HEK293 (cell line): ENCODE results near the gene HLA-A.

ENCODE experiments used
- CTCF ChIA-PET: fragments of 350-600 bp; formaldehyde crosslinking; extraction: SDS; loops from one replicate; lab custom pipeline; 2021; ENCODE audit warnings: antibody characterized with exemption; lab: Yijun Ruan, JAX
- POLR2A ChIA-PET: fragments of 300-600 bp; formaldehyde crosslinking; extraction: SDS; loops from one replicate; lab custom pipeline; 2020; ENCODE audit warnings: antibody characterized with exemption, inconsistent platforms; lab: Yijun Ruan, JAX
- H3K27ac ChIP-seq: fragments of 200-500 bp; sonication (Bioruptor generic); 2 replicates; pipeline ENCODE4 v1.5.1; 2014; ENCODE audit warnings: low read depth, low read length, control low read depth, inconsistent platforms; ENCODE audit errors: extremely low read depth
- H3K36me3 ChIP-seq, 2 experiments: fragments of 200-500 bp in 1 of 2; sonication (Bioruptor generic) in 1 of 2; 1 replicate in 1 of 2; 2 replicates in 1 of 2; pipeline ENCODE4 v1.5.1; 2014 to 2017; ENCODE audit warnings: inconsistent platforms in 2 of 2, low read length in 2 of 2; ENCODE audit not compliant: control insufficient read depth in 2 of 2, insufficient read depth in 1 of 2
- H3K4me1 ChIP-seq: fragments of 200-500 bp; sonication (Bioruptor generic); 2 replicates; pipeline ENCODE4 v1.5.1; 2014; ENCODE audit warnings: mild to moderate bottlenecking, low read length, inconsistent platforms; ENCODE audit not compliant: control insufficient read depth, insufficient read depth
- H3K4me3 ChIP-seq: 2 replicates; pipeline ENCODE4 v1.5.1; 2011; ENCODE audit warnings: low read depth, mild to moderate bottlenecking, control low read depth, low read length, moderate library complexity
- H3K9me3 ChIP-seq: fragments of 200-500 bp; sonication (Bioruptor generic); 2 replicates; pipeline ENCODE4 v1.5.1; 2014; ENCODE audit warnings: low read depth, low read length, inconsistent platforms; ENCODE audit not compliant: control insufficient read depth, insufficient read depth
- IKZF3 ChIP-seq: fragments of 450-650 bp; IDR thresholded peaks from 2 replicates; pipeline ENCODE4 v1.5.0; 2018; ENCODE audit warnings: missing biosample characterization, mild to moderate bottlenecking, missing genetic modification characterization, moderate library complexity
- SP3 ChIP-seq: fragments of 450-650 bp; formaldehyde crosslinking; IDR thresholded peaks from 2 replicates; pipeline ENCODE4 v1.5.1; 2016; ENCODE audit warnings: missing biosample characterization, missing genetic modification characterization
- ZBTB20 ChIP-seq: fragments of 450-650 bp; formaldehyde crosslinking; IDR thresholded peaks from 2 replicates; pipeline ENCODE4 v1.5.1; 2016; ENCODE audit warnings: missing biosample characterization, missing genetic modification characterization
- ZEB2 ChIP-seq: fragments of 450-650 bp; formaldehyde crosslinking; IDR thresholded peaks from 2 replicates; pipeline ENCODE4 v1.5.1; 2016; ENCODE audit warnings: missing biosample characterization, missing genetic modification characterization
- ZFP41 ChIP-seq: fragments of 450-650 bp; formaldehyde crosslinking; IDR thresholded peaks from 2 replicates; pipeline ENCODE4 v1.5.1; 2016; ENCODE audit warnings: missing biosample characterization, missing genetic modification characterization, borderline replicate concordance
- ZNF184 ChIP-seq: fragments of 450-650 bp; IDR thresholded peaks from 2 replicates; pipeline ENCODE4 v1.5.1; 2018; ENCODE audit warnings: missing biosample characterization, mild to moderate bottlenecking, missing genetic modification characterization
- ZNF292 ChIP-seq: fragments of 450-650 bp; formaldehyde crosslinking; IDR thresholded peaks from 2 replicates; pipeline ENCODE4 v1.5.1; 2016; ENCODE audit warnings: low read depth, missing biosample characterization, missing genetic modification characterization, borderline replicate concordance
- ZNF416 ChIP-seq: fragments of 450-650 bp; formaldehyde crosslinking; IDR thresholded peaks from 2 replicates; pipeline ENCODE4 v1.5.1; 2016; ENCODE audit warnings: missing biosample characterization, missing genetic modification characterization
- ZNF433 ChIP-seq: fragments of 450-650 bp; formaldehyde crosslinking; IDR thresholded peaks from 2 replicates; pipeline ENCODE4 v1.5.1; 2016; ENCODE audit warnings: missing biosample characterization, missing genetic modification characterization, low read depth
- ZNF501 ChIP-seq: fragments of 450-650 bp; formaldehyde crosslinking; IDR thresholded peaks from 2 replicates; pipeline ENCODE4 v1.5.1; 2016; ENCODE audit warnings: missing biosample characterization, missing genetic modification characterization
- ZNF549 ChIP-seq: fragments of 450-650 bp; IDR thresholded peaks from 2 replicates; pipeline ENCODE4 v1.5.1; 2018; ENCODE audit warnings: missing biosample characterization, missing genetic modification characterization, mild to moderate bottlenecking, inconsistent platforms, moderate library complexity
- ZNF561 ChIP-seq: fragments of 450-650 bp; IDR thresholded peaks from 2 replicates; pipeline ENCODE4 v1.5.1; 2018; ENCODE audit warnings: missing biosample characterization, missing genetic modification characterization, borderline replicate concordance
- ZNF626 ChIP-seq: fragments of 450-650 bp; sonication (Bioruptor Pico); formaldehyde crosslinking; IDR thresholded peaks from 2 replicates; pipeline ENCODE4 v1.5.1; 2018; ENCODE audit warnings: missing biosample characterization, missing genetic modification characterization, inconsistent platforms
- ZNF677 ChIP-seq: fragments of 450-650 bp; IDR thresholded peaks from 2 replicates; pipeline ENCODE4 v1.5.0; 2018; ENCODE audit warnings: missing biosample characterization, mild to moderate bottlenecking, missing genetic modification characterization, moderate library complexity
- ZNF777 ChIP-seq: fragments of 450-650 bp; formaldehyde crosslinking; IDR thresholded peaks from 2 replicates; pipeline ENCODE4 v1.5.1; 2017; ENCODE audit warnings: missing biosample characterization, missing genetic modification characterization, borderline replicate concordance
- ZNF792 ChIP-seq: fragments of 450-650 bp; formaldehyde crosslinking; IDR thresholded peaks from 2 replicates; pipeline ENCODE4 v1.5.1; 2016; ENCODE audit warnings: missing biosample characterization, missing genetic modification characterization
- ZNF830 ChIP-seq: fragments of 450-650 bp; IDR thresholded peaks from 2 replicates; pipeline ENCODE4 v1.5.0; 2018; ENCODE audit warnings: missing biosample characterization, missing genetic modification characterization, low read depth, mild to moderate bottlenecking, moderate library complexity
- ZSCAN30 ChIP-seq: fragments of 450-650 bp; IDR thresholded peaks from 2 replicates; pipeline ENCODE4 v1.5.1; 2018; ENCODE audit warnings: missing biosample characterization, mild to moderate bottlenecking, missing genetic modification characterization, moderate library complexity
- TF ChIP-seq, protein P1 (sequence below): fragments of 450-650 bp; IDR thresholded peaks from 2 replicates; pipeline ENCODE4 v1.5.1; 2018; ENCODE audit warnings: missing biosample characterization, missing genetic modification characterization
- TF ChIP-seq, protein P2 (sequence below): fragments of 450-650 bp; IDR thresholded peaks from 2 replicates; pipeline ENCODE4 v1.5.1; 2018; ENCODE audit warnings: missing biosample characterization, mild to moderate bottlenecking, missing genetic modification characterization
- TF ChIP-seq, protein P3 (sequence below): fragments of 450-650 bp; formaldehyde crosslinking; IDR thresholded peaks from 2 replicates; pipeline ENCODE4 v1.5.1; 2017; ENCODE audit warnings: missing biosample characterization, missing genetic modification characterization
- TF ChIP-seq, protein P4 (sequence below): fragments of 450-650 bp; formaldehyde crosslinking; IDR thresholded peaks from 2 replicates; pipeline ENCODE4 v1.5.1; 2017; ENCODE audit warnings: missing biosample characterization, missing genetic modification characterization
- TF ChIP-seq, protein P5 (sequence below): fragments of 450-650 bp; formaldehyde crosslinking; IDR thresholded peaks from 2 replicates; pipeline ENCODE4 v1.5.1; 2017; ENCODE audit warnings: missing biosample characterization, mild to moderate bottlenecking, missing genetic modification characterization, moderate library complexity
- TF ChIP-seq, protein P6 (sequence below): fragments of 450-650 bp; formaldehyde crosslinking; IDR thresholded peaks from 2 replicates; pipeline ENCODE4 v1.5.1; 2016; ENCODE audit warnings: missing biosample characterization, missing genetic modification characterization

The HLA-A gene

DNA sequence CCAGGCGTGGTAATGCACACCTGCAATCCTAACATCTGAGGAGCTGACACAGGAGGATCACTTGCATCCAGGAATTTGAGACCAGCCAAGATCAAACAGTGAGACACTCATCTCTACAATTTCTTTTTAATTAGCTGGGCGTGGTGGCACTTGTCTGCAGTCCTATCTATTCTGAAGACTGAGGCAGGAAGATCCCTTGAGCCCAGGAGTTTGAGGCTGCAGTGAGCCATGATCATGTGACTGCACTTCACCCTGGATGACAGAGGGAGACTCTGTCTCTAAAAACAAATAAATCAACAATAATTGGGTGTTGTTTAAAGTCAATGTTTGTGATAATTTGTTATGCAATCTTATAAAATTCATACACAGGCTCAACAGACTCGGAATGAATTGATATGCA is 18.0 kb upstream of the HLA-A start:
- TF ChIP-seq ZNF416 (tag by site-specific recombination) (no peak), ZNF292 (tag by site-specific recombination) (no peak), ZNF626 (tag by site-specific recombination) (no peak), ZBTB20 (tag by site-specific recombination) (no peak), ZFP41 (tag by site-specific recombination) (no peak), ZNF830 (tag by site-specific recombination) (no peak), SP3 (tag by site-specific recombination) (no peak)
- TF ChIP-seq, protein P1, sequence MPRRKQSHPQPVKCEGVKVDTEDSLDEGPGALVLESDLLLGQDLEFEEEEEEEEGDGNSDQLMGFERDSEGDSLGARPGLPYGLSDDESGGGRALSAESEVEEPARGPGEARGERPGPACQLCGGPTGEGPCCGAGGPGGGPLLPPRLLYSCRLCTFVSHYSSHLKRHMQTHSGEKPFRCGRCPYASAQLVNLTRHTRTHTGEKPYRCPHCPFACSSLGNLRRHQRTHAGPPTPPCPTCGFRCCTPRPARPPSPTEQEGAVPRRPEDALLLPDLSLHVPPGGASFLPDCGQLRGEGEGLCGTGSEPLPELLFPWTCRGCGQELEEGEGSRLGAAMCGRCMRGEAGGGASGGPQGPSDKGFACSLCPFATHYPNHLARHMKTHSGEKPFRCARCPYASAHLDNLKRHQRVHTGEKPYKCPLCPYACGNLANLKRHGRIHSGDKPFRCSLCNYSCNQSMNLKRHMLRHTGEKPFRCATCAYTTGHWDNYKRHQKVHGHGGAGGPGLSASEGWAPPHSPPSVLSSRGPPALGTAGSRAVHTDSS (tag by site-specific recombination), result no peak
- TF ChIP-seq, protein P2, sequence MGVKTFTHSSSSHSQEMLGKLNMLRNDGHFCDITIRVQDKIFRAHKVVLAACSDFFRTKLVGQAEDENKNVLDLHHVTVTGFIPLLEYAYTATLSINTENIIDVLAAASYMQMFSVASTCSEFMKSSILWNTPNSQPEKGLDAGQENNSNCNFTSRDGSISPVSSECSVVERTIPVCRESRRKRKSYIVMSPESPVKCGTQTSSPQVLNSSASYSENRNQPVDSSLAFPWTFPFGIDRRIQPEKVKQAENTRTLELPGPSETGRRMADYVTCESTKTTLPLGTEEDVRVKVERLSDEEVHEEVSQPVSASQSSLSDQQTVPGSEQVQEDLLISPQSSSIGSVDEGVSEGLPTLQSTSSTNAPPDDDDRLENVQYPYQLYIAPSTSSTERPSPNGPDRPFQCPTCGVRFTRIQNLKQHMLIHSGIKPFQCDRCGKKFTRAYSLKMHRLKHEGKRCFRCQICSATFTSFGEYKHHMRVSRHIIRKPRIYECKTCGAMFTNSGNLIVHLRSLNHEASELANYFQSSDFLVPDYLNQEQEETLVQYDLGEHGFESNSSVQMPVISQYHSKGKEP (tag by site-specific recombination), result no peak
- Histone ChIP-seq H3K4me3 (no peak overlapping the region), H3K9me3 (no peaks in the 10 kb centered on the region), H3K27ac (no peak overlapping the region), H3K36me3 (no peaks in the 10 kb centered on the region), H3K4me1 (no peaks in the 10 kb centered on the region)
- ChIA-PET POLR2A (no interaction called here), CTCF (no interaction called here)

DNA sequence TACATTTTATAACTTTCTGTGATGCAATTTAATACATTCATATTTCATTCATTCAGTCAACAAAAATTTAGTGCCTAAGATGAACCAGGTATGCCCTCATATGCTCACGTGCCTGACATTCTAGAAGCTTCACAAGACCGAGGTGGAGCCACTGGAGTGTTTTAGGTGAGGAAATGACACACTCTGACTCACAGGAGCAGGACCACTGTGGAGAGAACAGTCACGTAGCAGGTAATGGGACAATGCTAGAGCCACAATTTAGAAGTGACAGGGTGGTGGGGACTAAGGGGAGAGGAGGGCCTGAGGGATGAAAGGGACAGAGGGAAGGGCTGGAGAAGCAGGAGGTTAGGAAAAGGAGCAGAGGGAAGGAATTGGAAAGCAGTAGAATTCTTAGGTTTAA is 17.6 kb upstream of the HLA-A start:
- no peaks in the 10 kb centered on the region for H3K9me3 ChIP-seq
- ChIA-PET CTCF (no interaction called here), POLR2A (no interaction called here)
- TF ChIP-seq, protein P3, sequence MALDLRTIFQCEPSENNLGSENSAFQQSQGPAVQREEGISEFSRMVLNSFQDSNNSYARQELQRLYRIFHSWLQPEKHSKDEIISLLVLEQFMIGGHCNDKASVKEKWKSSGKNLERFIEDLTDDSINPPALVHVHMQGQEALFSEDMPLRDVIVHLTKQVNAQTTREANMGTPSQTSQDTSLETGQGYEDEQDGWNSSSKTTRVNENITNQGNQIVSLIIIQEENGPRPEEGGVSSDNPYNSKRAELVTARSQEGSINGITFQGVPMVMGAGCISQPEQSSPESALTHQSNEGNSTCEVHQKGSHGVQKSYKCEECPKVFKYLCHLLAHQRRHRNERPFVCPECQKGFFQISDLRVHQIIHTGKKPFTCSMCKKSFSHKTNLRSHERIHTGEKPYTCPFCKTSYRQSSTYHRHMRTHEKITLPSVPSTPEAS (tag by site-specific recombination), result no peak
- TF ChIP-seq ZNF792 (no peak), ZNF677 (tag by site-specific recombination) (no peak), ZEB2 (tag by site-specific recombination) (no peak), ZSCAN30 (tag by site-specific recombination) (no peak), ZNF501 (tag by site-specific recombination) (no peak)
- TF ChIP-seq, protein P4, sequence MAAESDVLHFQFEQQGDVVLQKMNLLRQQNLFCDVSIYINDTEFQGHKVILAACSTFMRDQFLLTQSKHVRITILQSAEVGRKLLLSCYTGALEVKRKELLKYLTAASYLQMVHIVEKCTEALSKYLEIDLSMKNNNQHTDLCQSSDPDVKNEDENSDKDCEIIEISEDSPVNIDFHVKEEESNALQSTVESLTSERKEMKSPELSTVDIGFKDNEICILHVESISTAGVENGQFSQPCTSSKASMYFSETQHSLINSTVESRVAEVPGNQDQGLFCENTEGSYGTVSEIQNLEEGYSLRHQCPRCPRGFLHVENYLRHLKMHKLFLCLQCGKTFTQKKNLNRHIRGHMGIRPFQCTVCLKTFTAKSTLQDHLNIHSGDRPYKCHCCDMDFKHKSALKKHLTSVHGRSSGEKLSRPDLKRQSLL (tag by site-specific recombination), result no peak
- no peak overlapping the region for H3K27ac ChIP-seq
- H3K4me3 ChIP-seq, result no peak overlapping the region
- no peaks in the 10 kb centered on the region for H3K4me1 ChIP-seq
- H3K36me3 ChIP-seq, result no peaks in the 10 kb centered on the region

DNA sequence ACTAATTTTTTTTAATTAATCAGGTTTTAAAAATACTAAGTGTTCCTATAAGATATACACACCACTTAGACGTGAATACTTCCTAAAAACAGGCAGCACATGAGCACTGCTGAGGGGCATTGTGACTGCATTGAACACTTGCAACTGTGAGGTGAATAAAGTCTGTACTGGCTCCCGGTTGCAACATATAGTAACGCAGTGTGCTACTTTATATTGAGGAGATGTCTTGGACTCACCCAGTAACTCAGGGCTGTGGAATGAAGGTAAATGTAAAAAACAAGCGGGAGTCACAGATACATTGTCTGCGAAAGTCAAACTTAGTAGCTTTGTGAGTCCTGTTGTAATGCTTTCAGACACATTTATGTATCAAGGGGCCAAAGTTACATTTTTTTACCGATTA is 17.0 kb upstream of the HLA-A start:
- ChIA-PET CTCF (no interaction called here), POLR2A (no interaction called here)
- H3K4me1 ChIP-seq, result no peaks in the 10 kb centered on the region
- no peaks in the 10 kb centered on the region for H3K36me3 ChIP-seq
- no peak overlapping the region for H3K27ac ChIP-seq
- H3K4me3 ChIP-seq, result no peak overlapping the region
- H3K9me3 ChIP-seq, result no peaks in the 10 kb centered on the region
- TF ChIP-seq ZNF561 (no peak), ZNF777 (no peak), IKZF3 (no peak), ZNF184 (tag by site-specific recombination) (no peak), ZNF433 (tag by site-specific recombination) (no peak), ZNF549 (tag by site-specific recombination) (no peak)
- TF ChIP-seq, protein P5, sequence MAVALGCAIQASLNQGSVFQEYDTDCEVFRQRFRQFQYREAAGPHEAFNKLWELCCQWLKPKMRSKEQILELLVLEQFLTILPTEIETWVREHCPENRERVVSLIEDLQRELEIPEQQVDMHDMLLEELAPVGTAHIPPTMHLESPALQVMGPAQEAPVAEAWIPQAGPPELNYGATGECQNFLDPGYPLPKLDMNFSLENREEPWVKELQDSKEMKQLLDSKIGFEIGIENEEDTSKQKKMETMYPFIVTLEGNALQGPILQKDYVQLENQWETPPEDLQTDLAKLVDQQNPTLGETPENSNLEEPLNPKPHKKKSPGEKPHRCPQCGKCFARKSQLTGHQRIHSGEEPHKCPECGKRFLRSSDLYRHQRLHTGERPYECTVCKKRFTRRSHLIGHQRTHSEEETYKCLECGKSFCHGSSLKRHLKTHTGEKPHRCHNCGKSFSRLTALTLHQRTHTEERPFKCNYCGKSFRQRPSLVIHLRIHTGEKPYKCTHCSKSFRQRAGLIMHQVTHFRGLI (tag by site-specific recombination), result no peak
- TF ChIP-seq, protein P6, sequence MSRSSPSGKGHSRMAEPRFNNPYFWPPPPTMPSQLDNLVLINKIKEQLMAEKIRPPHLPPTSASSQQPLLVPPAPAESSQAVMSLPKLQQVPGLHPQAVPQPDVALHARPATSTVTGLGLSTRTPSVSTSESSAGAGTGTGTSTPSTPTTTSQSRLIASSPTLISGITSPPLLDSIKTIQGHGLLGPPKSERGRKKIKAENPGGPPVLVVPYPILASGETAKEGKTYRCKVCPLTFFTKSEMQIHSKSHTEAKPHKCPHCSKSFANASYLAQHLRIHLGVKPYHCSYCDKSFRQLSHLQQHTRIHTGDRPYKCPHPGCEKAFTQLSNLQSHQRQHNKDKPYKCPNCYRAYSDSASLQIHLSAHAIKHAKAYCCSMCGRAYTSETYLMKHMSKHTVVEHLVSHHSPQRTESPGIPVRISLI, result no peak
